ENCODE data around the gene PRR13. TPM values are rescaled to one million over a fixed set of nuclear protein-coding genes. Genes with fewer than 3 reads are reported as not detected.
A peak's percentile ranks its signal among the peaks of the same experiment; 100 is the strongest.

The PRR13 gene
- total and polyA plus RNA-seq, 9 of the 15 experiments (the other 6 are each of a cell fraction or from before 2014, with no cell fraction given) = 117 to 835 (median 285) TPM

GRCh38 chr12:53474819-53475218 lies 33.3 kb downstream of the PRR13 start:
- Histone ChIP-seq H3K9me3 (replicated peaks; ENCODE audit: control insufficient read depth, insufficient read depth, low read depth, low read length) (no peaks in the 10 kb centered on the region), H4K20me1 (replicated peaks; ENCODE audit: control insufficient read depth, insufficient read depth, low read length) (peaks cover 37% of the 10 kb centered on the region), H3K79me2 (ENCODE audit: control insufficient read depth, insufficient read depth, low read length) (peaks cover 67% of the 10 kb centered on the region), H3K4me3 (no peak overlapping the region), H3K9me1 (ENCODE audit: control insufficient read depth, insufficient read depth, low read length) (no peaks in the 10 kb centered on the region), H3K36me3 (ENCODE audit: control insufficient read depth, insufficient read depth, low read length) (peaks cover 99% of the 10 kb centered on the region), H3K4me1 (replicated peaks in 1 of 2; ENCODE audit: control insufficient read depth in 2 of 2, insufficient read depth in 2 of 2, low read length in 2 of 2) (peaks cover 0 to 5% of the 10 kb centered on the region in 2 experiments; a peak in 3 of 5 replicates), H3K9ac (ENCODE audit: insufficient read depth in 1 of 2, low read depth in 2 of 2, low read length in 2 of 2) (no peak overlapping the region), H3K27me3 (ENCODE audit: control insufficient read depth in 2 of 2, insufficient read depth in 2 of 2, low read length in 2 of 2) (no peaks in the 10 kb centered on the region), H3K27ac (ENCODE audit: extremely low read depth, low read depth, low read length) (no peak overlapping the region), H2AFZ (ENCODE audit: low read depth, low read length) (no peak overlapping the region), H3K4me2 (ENCODE audit: insufficient read depth, low read length) (no peak overlapping the region)
- ChIA-PET CTCF (ENCODE audit: low intra/inter-chr PET ratio) (interaction anchor here (0.8 kb wide), 1 partner anchor 123 kb away, joined by 3 read pairs; no protein-coding TSS in a partner anchor), POLR2A (interaction anchor here (0.6 to 8.8 kb wide), 9 partner anchors 9 to 293 kb away, joined by 3 to 99 read pairs (median 4); no protein-coding TSS in a partner anchor)
- intact Hi-C loops (cut with micrococcal nuclease) = no loop called here
- WGBS (ENCODE audit: insufficient coverage, low coverage, missing lambda C conversion rate) = 94% methylated on average over 12 of the region's 13 CpGs
- no peak for ATAC-seq
- BruUV-seq (replicated peaks) = no TSS peak
- no peak for DNase-seq (ENCODE audit: extremely low read depth in 1 of 4, low spot score in 3 of 4)
- in situ Hi-C loops (cut with MboI) = no loop called here
- TF ChIP-seq EGR1 (conservative IDR thresholded peaks at IDR 0.05) = 0 out of 2 replicates have a peak, but pooled peaks have one; percentile 10
- no peak for TF ChIP-seq ILK (tag; IDR thresholded peaks at IDR 0.05; ENCODE audit: borderline replicate concordance, low read depth)
- TF ChIP-seq THRB (CRISPR knock-in tag; conservative IDR thresholded peaks at IDR 0.05) = 0 out of 2 replicates have a peak, but pooled peaks have one; percentile 45
- TF ChIP-seq XRCC4 (IDR thresholded peaks at IDR 0.05; ENCODE audit: extremely low read depth, insufficient read depth, insufficient read length) = no peak
- peak; percentile 53; the same call in 1 of the 2 replicates for TF ChIP-seq SUPT5H (IDR thresholded peaks at IDR 0.05)
- no peak for FAIRE-seq

Measured in K562 (cell line).